SKM-1 treated with dmso at 0.1 percent for 144 hours (cell line): Measurements from ENCODE around the gene MDFIC.
A peak's percentile ranks its signal among the peaks of the same experiment; 100 is the strongest.

Experiments
- DNase-seq: peaks from one replicate; lab custom pipeline; 2025; ENCODE audit not compliant: unreplicated experiment; lab: John Stamatoyannopoulos, UW

MDFIC gene

DNA sequence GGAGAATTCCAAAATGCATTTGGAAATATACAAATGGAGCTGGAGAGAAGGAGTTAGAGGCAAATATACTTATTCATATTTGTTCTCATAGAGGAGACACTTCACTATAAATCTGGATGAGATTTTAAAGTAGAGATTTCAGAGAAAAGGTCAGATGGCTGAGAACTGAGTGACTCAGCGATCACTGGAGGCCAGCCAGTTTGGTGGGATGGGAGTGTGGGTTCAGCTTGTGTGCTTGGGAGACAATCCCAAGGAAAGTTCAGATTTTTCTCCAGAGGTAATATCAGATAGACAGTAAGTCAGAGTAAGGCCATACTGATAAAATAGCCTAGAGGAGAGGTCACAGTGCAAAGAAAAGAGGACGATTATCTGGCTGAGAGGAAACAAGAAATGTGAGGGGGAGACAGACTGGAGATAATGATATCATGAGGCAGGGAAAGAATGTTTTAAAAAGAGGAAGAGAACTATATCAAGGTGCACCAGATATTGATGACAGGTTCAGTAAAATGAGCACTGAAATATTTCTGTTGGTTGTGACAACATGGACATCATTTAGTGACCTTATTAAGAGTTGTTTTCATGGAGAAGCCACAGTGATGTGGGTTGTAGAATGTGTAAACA lies 67.0 kb downstream of the MDFIC start:
- no peak for DNase-seq

- DNase-seq = no peak
These were observed 67.6 kb downstream of the MDFIC start for GRCh38 chr7:114989531-114989930.

GRCh38 chr7:114997487-114998404 lies 75.9 kb downstream of the MDFIC start:
- DNase-seq = no peak

DNA sequence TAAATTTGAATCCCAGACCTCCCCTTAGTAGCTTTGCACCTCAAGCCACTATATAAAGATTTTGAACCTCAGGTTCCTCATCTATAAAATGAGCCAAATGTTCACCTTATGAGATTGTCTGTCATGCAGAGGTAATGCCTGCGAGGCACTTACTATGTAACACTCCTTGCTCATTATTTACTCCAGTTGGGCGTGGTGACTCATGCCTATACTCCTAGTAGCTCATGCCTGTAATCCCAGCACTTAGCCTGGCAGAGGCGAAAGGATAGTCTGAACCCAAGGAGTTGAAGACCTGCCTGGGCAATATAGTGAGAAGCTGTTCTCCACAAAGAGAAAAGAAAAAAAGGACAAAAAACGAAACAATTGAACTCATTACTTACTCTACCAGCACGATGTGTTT lies 82.2 kb downstream of the MDFIC start:
- DNase-seq = no peak

GRCh38 chr7:115005251-115005650 lies 83.4 kb downstream of the MDFIC start:
- no peak for DNase-seq

GRCh38 chr7:115005953-115006352 lies 84.1 kb downstream of the MDFIC start:
- DNase-seq = no peak

- no peak for DNase-seq
These were observed 85.9 kb downstream of the MDFIC start for GRCh38 chr7:115007751-115008150.

- no peak for DNase-seq
These were observed 86.7 kb downstream of the MDFIC start for GRCh38 chr7:115008465-115009114.

GRCh38 chr7:115009139-115009538 lies 87.2 kb downstream of the MDFIC start:
- no peak for DNase-seq

DNA sequence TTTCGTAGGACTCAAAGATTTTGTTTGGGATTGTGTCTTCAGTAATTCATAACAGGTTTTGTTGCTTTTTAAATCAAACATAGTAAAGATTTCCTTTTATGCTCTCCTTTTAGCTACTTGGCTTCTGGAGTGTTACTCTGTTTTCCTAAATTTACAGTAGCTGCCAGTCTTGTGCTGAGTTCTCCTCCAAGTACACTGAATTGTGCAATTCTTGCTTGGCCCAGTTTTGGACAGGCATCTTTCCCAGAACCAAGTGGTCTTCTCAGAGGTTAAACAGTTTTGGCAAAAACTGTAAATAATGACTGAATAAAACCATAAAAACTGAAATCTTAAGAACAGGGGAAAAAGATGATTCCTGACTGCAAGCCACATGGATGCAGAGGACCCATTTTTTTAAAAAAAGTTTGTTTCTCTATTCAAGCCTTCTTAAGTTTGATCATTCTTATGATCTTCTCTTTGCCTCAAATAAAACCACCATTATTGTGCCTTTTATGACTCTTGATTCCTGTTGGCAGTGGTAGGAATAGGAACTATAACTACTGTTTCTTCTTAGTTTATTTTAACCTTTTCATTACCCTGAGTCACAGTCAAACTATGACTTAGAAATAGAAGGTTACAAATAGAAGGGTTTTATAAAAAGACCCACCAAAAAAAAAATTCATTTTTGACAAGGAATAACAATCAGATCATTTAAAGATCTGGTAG lies 88.0 kb downstream of the MDFIC start:
- DNase-seq = no peak

- DNase-seq = no peak
These were observed 88.5 kb downstream of the MDFIC start for GRCh38 chr7:115010441-115010820.

GRCh38 chr7:115013886-115014285 lies 92.0 kb downstream of the MDFIC start:
- no peak for DNase-seq

DNA sequence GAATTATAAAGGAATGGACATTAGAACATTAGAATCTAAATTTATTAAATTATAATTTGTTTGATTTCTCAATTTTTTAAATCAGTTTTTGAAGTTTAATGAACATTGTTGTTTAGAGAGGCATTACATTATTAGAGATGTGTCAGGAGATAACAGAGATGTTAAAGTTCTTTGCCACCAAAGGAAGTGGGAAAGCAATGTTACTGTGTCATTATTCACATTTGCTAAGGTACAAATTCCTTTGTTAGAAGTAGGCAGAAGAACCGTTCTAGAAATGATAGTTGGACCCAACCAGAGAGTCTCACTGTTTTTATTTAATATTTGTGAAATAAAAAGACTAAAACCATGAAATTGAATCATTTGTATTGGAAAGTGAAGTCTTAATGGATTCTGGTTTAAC lies 92.9 kb downstream of the MDFIC start:
- DNase-seq = no peak

DNA sequence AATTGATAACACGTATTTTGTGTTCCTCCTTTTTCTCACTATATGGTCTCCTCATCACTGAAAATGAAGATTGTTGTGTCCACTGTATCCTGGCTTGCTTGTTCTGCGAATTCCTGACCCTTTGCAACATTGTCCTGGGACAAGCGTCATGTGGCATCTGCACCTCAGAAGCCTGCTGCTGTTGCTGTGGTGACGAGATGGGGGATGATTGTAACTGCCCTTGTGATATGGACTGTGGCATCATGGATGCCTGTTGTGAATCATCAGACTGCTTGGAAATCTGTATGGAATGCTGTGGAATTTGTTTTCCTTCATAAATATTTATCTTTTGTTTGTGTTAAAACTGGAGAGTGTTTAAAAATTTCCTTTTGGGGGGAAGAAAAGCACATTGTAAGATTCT lies 93.7 kb downstream of the MDFIC start:
- no peak for DNase-seq

- DNase-seq = peak; percentile 95
These were observed 98.2 kb downstream of the MDFIC start for GRCh38 chr7:115019882-115020605.

- DNase-seq = peak; percentile 75
These were observed 101.3 kb downstream of the MDFIC start for GRCh38 chr7:115023219-115023618.

DNA sequence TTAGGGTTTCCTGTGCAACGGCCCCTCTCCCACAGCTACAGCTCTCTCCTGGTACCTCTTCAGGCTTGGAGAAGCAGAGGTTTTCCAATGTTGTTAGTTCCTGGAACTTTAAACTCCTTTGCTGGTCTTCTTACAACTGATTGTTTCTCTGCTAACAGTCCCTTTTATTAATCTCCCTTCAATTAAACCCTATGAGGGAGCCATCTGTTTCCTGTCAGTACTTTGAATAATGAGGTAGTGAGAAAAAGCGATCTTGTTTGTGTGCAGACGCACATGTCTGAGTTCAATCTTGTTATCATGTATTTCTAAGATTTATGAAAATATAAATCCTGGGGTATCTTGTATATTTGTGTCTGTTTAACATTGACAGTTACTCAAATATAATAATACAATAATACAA lies 102.4 kb downstream of the MDFIC start:
- DNase-seq = no peak

DNA sequence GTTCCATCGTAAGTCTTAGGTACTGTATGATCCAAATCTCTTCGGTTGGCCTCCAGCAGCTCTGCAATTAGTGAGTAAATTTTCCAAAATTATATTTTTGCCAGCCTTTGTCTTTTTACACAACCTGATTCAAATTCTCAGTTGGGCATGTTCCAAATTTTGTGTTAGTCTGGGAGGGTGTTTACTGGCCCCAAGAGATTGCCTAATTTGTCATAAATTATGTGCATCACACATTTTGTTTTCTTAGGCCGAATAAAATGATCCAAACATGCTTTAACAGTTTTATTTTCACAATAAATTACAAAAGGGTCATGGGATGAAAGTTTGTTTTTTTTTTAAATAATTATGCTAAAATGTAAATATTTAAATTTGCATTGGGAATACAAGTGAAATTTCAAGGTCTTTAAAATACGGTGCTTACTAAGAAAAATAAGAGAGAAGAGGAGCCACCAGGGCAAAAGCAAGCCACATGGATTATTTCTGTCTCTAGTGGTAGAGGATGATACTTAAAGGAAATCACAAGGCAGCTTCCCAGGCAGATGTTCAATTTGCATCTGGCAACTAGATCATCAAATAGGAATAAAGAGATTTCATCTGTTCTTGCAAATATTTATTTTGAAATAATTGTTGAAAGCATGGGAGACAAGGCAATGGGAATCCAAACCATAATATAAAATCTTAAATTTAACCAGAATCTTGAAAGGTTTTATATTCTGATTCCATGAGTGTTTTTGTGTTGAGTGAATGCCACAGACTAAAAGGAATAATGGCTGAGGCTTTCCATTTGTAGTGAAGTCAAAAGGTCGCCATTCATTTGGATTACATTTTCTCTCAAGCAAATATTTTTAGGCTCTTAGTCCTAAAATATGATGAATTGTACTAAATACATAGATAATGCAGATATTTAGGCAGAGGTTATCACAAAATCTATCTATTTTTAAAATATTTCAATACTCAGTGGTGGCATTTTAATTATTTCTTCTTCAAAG lies 111.1 kb downstream of the MDFIC start:
- no peak for DNase-seq

GRCh38 chr7:115033917-115034459 lies 112.1 kb downstream of the MDFIC start:
- no peak for DNase-seq
